Measurements from ENCODE around the gene PCSK5. TPM values are rescaled to one million over a fixed set of nuclear protein-coding genes. Genes with fewer than 3 reads are reported as not detected.

PCSK5 gene
- total RNA-seq, 1 donor from 2014 or later = 30.7 TPM

GRCh38 chr9:76395381-76395780 lies 504.9 kb downstream of the PCSK5 start:
- TF ChIP-seq CTCF (conservative IDR thresholded peaks at IDR 0.05) = no peak
- peak overlapping the region; percentile 94 for H3K4me3 Mint-ChIP-seq
- H3K27me3 Mint-ChIP-seq = no peaks in the 10 kb centered on the region
- H3K27ac Mint-ChIP-seq = peak overlapping the region; percentile 96
- peaks cover 17% of the 10 kb centered on the region for H3K36me3 Mint-ChIP-seq
- peaks cover 10% of the 10 kb centered on the region for H3K4me1 Mint-ChIP-seq (ENCODE audit: unreplicated experiment)
- no peak for DNase-seq (ENCODE audit: extremely low spot score, unreplicated experiment)
- no peaks in the 10 kb centered on the region for H3K9me3 Mint-ChIP-seq

GRCh38 chr9:76396144-76396543 lies 505.7 kb downstream of the PCSK5 start:
- Mint-ChIP-seq H3K9me3 (no peaks in the 10 kb centered on the region), H3K27ac (no peak overlapping the region), H3K4me3 (no peak overlapping the region), H3K27me3 (no peaks in the 10 kb centered on the region), H3K36me3 (peaks cover 13% of the 10 kb centered on the region), H3K4me1 (ENCODE audit: unreplicated experiment) (peaks cover 10% of the 10 kb centered on the region)
- DNase-seq (ENCODE audit: extremely low spot score, unreplicated experiment) = no peak
- TF ChIP-seq CTCF (conservative IDR thresholded peaks at IDR 0.05) = no peak

- Mint-ChIP-seq H3K27me3 (no peaks in the 10 kb centered on the region), H3K27ac (no peak overlapping the region), H3K9me3 (no peaks in the 10 kb centered on the region), H3K4me1 (ENCODE audit: unreplicated experiment) (peaks cover 10% of the 10 kb centered on the region), H3K36me3 (peaks cover 13% of the 10 kb centered on the region), H3K4me3 (no peak overlapping the region)
- DNase-seq (ENCODE audit: extremely low spot score, unreplicated experiment) = no peak
- no peak for TF ChIP-seq CTCF (conservative IDR thresholded peaks at IDR 0.05)
Observed at GRCh38 chr9:76396597-76396996, 506.1 kb downstream of the PCSK5 start.

GRCh38 chr9:76399856-76400255 lies 509.4 kb downstream of the PCSK5 start:
- no peak overlapping the region for H3K27ac Mint-ChIP-seq
- H3K27me3 Mint-ChIP-seq = no peaks in the 10 kb centered on the region
- no peak for TF ChIP-seq CTCF (conservative IDR thresholded peaks at IDR 0.05)
- H3K9me3 Mint-ChIP-seq = no peaks in the 10 kb centered on the region
- H3K36me3 Mint-ChIP-seq = no peaks in the 10 kb centered on the region
- no peak for DNase-seq (ENCODE audit: extremely low spot score, unreplicated experiment)
- H3K4me3 Mint-ChIP-seq = no peak overlapping the region
- H3K4me1 Mint-ChIP-seq (ENCODE audit: unreplicated experiment) = peaks cover 12% of the 10 kb centered on the region

- H3K27ac Mint-ChIP-seq = peak overlapping the region; percentile 51
- H3K4me3 Mint-ChIP-seq = no peak overlapping the region
- H3K36me3 Mint-ChIP-seq = no peaks in the 10 kb centered on the region
- no peak for DNase-seq (ENCODE audit: extremely low spot score, unreplicated experiment)
- no peaks in the 10 kb centered on the region for H3K9me3 Mint-ChIP-seq
- TF ChIP-seq CTCF (conservative IDR thresholded peaks at IDR 0.05) = no peak
- peaks cover 7% of the 10 kb centered on the region for H3K4me1 Mint-ChIP-seq (ENCODE audit: unreplicated experiment)
- H3K27me3 Mint-ChIP-seq = no peaks in the 10 kb centered on the region
Observed at GRCh38 chr9:76400534-76401096, 510.1 kb downstream of the PCSK5 start.

- H3K36me3 Mint-ChIP-seq = no peaks in the 10 kb centered on the region
- H3K27ac Mint-ChIP-seq = no peak overlapping the region
- H3K4me1 Mint-ChIP-seq (ENCODE audit: unreplicated experiment) = peaks cover 6% of the 10 kb centered on the region
- no peaks in the 10 kb centered on the region for H3K9me3 Mint-ChIP-seq
- DNase-seq (ENCODE audit: extremely low spot score, unreplicated experiment) = no peak
- no peak for TF ChIP-seq CTCF (conservative IDR thresholded peaks at IDR 0.05)
- H3K27me3 Mint-ChIP-seq = no peaks in the 10 kb centered on the region
- no peak overlapping the region for H3K4me3 Mint-ChIP-seq
Observed at GRCh38 chr9:76401176-76401575, 510.7 kb downstream of the PCSK5 start.
